DND-41 (cell line): ENCODE measurements around the gene GFOD1.

ENCODE experiments used
- ATAC-seq: fragments of 200-7000 bp; cut with Tn5 transposase; 3 replicates; pipeline ENCODE4 v1.9.1; 2021; ENCODE audit warnings: low read depth; ENCODE audit not compliant: insufficient read depth
- DNase-seq: peaks from one replicate; pipeline ENCODE4 v3.0.0-alpha.2; 2020
- H2AFZ ChIP-seq: 2 replicates; pipeline ENCODE4 v1.6.0; 2012; ENCODE audit warnings: low read depth, low read length
- H3K27ac ChIP-seq: 2 replicates; pipeline ENCODE4 v1.5.1; 2012; ENCODE audit warnings: low read length, inconsistent platforms
- H3K27me3 ChIP-seq: fragments of 200-600 bp; sonication (generic); 2 replicates; pipeline ENCODE4 v1.6.0; 2012; ENCODE audit warnings: low read length, mild to moderate bottlenecking, inconsistent platforms; ENCODE audit not compliant: insufficient read depth, poor library complexity
- H3K36me3 ChIP-seq: 2 replicates; pipeline ENCODE4 v1.5.1; 2012; ENCODE audit warnings: low read length, inconsistent platforms; ENCODE audit not compliant: insufficient read depth
- H3K4me1 ChIP-seq: 2 replicates; pipeline ENCODE4 v1.5.1; 2012; ENCODE audit warnings: mild to moderate bottlenecking, low read length; ENCODE audit not compliant: insufficient read depth
- H3K4me2 ChIP-seq: 2 replicates; pipeline ENCODE4 v1.6.0; 2012; ENCODE audit warnings: mild to moderate bottlenecking, moderate library complexity, low read length, inconsistent platforms; ENCODE audit not compliant: insufficient read depth
- H3K4me3 ChIP-seq, 2 experiments: fragments of 200-600 bp in 1 of 2; shearing (Covaris generic) in 1 of 2; 2 replicates each; pipeline ENCODE4 v1.5.1; 2012 to 2016; ENCODE audit warnings: inconsistent platforms in 2 of 2, low read length in 2 of 2, mild to moderate bottlenecking in 2 of 2, low read depth in 1 of 2, moderate library complexity in 1 of 2
- H3K79me2 ChIP-seq: 2 replicates; pipeline ENCODE4 v1.6.0; 2012; ENCODE audit warnings: low read length, inconsistent platforms; ENCODE audit not compliant: insufficient read depth
- H3K9ac ChIP-seq: 2 replicates; pipeline ENCODE4 v1.6.0; 2012; ENCODE audit warnings: low read depth, mild to moderate bottlenecking, inconsistent platforms, low read length, moderate library complexity
- H3K9me3 ChIP-seq: 2 replicates; pipeline ENCODE4 v1.5.1; 2012; ENCODE audit warnings: low read length, moderate library complexity, mild to moderate bottlenecking, inconsistent platforms; ENCODE audit not compliant: insufficient read depth, severe bottlenecking
- H4K20me1 ChIP-seq: 2 replicates; pipeline ENCODE4 v1.6.0; 2012; ENCODE audit warnings: low read length; ENCODE audit not compliant: insufficient read depth
- CTCF ChIP-seq: IDR thresholded peaks from 2 replicates; pipeline ENCODE4 v1.5.1; 2012; ENCODE audit warnings: borderline replicate concordance, low read length, moderate library complexity, mild to moderate bottlenecking; ENCODE audit not compliant: poor library complexity, severe bottlenecking; ENCODE audit errors: extremely low read depth
- EZH2 ChIP-seq: IDR thresholded peaks from 3 replicates; pipeline ENCODE4 v1.6.1; 2012; ENCODE audit warnings: borderline replicate concordance, low read depth, mild to moderate bottlenecking, moderate library complexity, low read length, inconsistent platforms; ENCODE audit not compliant: severe bottlenecking

The GFOD1 gene

GRCh38 chr6:13473768-13474165, 13.6 kb downstream of the GFOD1 start:
- Histone ChIP-seq H3K9ac (no peak overlapping the region), H4K20me1 (no peaks in the 10 kb centered on the region), H3K4me3 (no peak overlapping the region), H3K36me3 (no peaks in the 10 kb centered on the region), H3K27me3 (no peaks in the 10 kb centered on the region), H3K79me2 (no peaks in the 10 kb centered on the region), H3K4me2 (no peak overlapping the region), H3K4me1 (peaks cover 6% of the 10 kb centered on the region), H2AFZ (no peak overlapping the region), H3K27ac (no peak overlapping the region), H3K9me3 (no peaks in the 10 kb centered on the region)
- ATAC-seq (no peak), DNase-seq (no peak)
- TF ChIP-seq CTCF (no peak), EZH2 (no peak)

- no peak overlapping the region for H3K9ac ChIP-seq
- no peaks in the 10 kb centered on the region for H4K20me1 ChIP-seq
- H3K27me3 ChIP-seq: no peaks in the 10 kb centered on the region
- no peak overlapping the region for H3K4me2 ChIP-seq
- H3K4me1 ChIP-seq: peaks cover under 1% of the 10 kb centered on the region
- H3K4me3 ChIP-seq: no peak overlapping the region
- ATAC-seq: no peak
- no peaks in the 10 kb centered on the region for H3K9me3 ChIP-seq
- TF ChIP-seq CTCF (no peak), EZH2 (no peak)
- H3K79me2 ChIP-seq: no peaks in the 10 kb centered on the region
- no peaks in the 10 kb centered on the region for H3K36me3 ChIP-seq
- H3K27ac ChIP-seq: no peak overlapping the region
- H2AFZ ChIP-seq: no peak overlapping the region
- DNase-seq: no peak
Measured at GRCh38 chr6:13472976-13473767, 14.2 kb downstream of the GFOD1 start.

GRCh38 chr6:13472099-13472498, 15.3 kb downstream of the GFOD1 start:
- H3K27ac ChIP-seq: no peak overlapping the region
- no peaks in the 10 kb centered on the region for H3K4me1 ChIP-seq

More at GRCh38 chr6:13472099-13472498, 15.3 kb downstream of the GFOD1 start:
- TF ChIP-seq EZH2 (no peak), CTCF (no peak)
- Histone ChIP-seq H3K9ac (no peak overlapping the region), H3K9me3 (no peaks in the 10 kb centered on the region), H3K27me3 (no peaks in the 10 kb centered on the region), H2AFZ (no peak overlapping the region), H3K4me3 (no peak overlapping the region), H4K20me1 (no peaks in the 10 kb centered on the region), H3K4me2 (no peak overlapping the region), H3K79me2 (no peaks in the 10 kb centered on the region), H3K36me3 (no peaks in the 10 kb centered on the region)
- no peak for DNase-seq
- ATAC-seq: no peak
